Activated T-helper 2 cell treated with anti-CD3 and anti-CD28 coated beads, Interferon-gamma antibody, Interleukin-2, Interleukin-4, amounts not matched to agents 10 μg/mL and 5 μg/mL and 100 μg/mL, durations not matched to agents 14 hours and 24 hours and 36 hours (primary cell): ENCODE data around the gene USP2. TPM values are rescaled to one million over a fixed set of nuclear protein-coding genes. Genes with fewer than 3 reads are reported as not detected.

ENCODE experiments used
- DNase-seq: peaks from one replicate; pipeline ENCODE4 v3.0.0; 2021; ENCODE audit warnings: low spot score
- H3K27ac Mint-ChIP-seq: one replicate; pipeline ENCODE4 v1.8.0; 2021; ENCODE audit warnings: mixed read lengths
- H3K27me3 Mint-ChIP-seq: one replicate; pipeline ENCODE4 v1.8.0; 2021; ENCODE audit warnings: low read depth, mixed read lengths
- H3K36me3 Mint-ChIP-seq: one replicate; pipeline ENCODE4 v1.8.0; 2021; ENCODE audit warnings: low read depth, mixed read lengths
- H3K4me1 Mint-ChIP-seq: one replicate; pipeline ENCODE4 v1.8.0; 2021; ENCODE audit warnings: low read depth, mixed read lengths
- H3K4me3 Mint-ChIP-seq: one replicate; pipeline ENCODE4 v1.8.0; 2021; ENCODE audit warnings: low read depth, mild to moderate bottlenecking, moderate library complexity, mixed read lengths
- H3K9me3 Mint-ChIP-seq: one replicate; pipeline ENCODE4 v1.8.0; 2021; ENCODE audit warnings: mixed read lengths
- intact Hi-C: fragments of 100-400 bp; cut with micrococcal nuclease; formaldehyde crosslinking; loops from one replicate; pipeline ENCODE4 v1.15.1; 2023
- total RNA-seq: library from RNA; stranded (reverse); gene quantifications from 2 replicates; pipeline ENCODE4 v1.2.3, GENCODE V29; 2022

Gene USP2
- total RNA-seq, 1 donor from 2014 or later = 1.0 TPM

GRCh38 chr11:119347940-119348605, 33.4 kb downstream of the USP2 start:
- H3K27ac Mint-ChIP-seq = no peak overlapping the region
- H3K4me3 Mint-ChIP-seq = no peak overlapping the region
- H3K36me3 Mint-ChIP-seq = no peaks in the 10 kb centered on the region
- H3K9me3 Mint-ChIP-seq = no peaks in the 10 kb centered on the region
- peaks cover 23% of the 10 kb centered on the region for H3K27me3 Mint-ChIP-seq
- intact Hi-C loops = no loop called here
- peaks cover 4% of the 10 kb centered on the region for H3K4me1 Mint-ChIP-seq
- no peak for DNase-seq

GRCh38 chr11:119347242-119347641, 34.2 kb downstream of the USP2 start:
- Mint-ChIP-seq H3K27ac (no peak overlapping the region), H3K9me3 (no peaks in the 10 kb centered on the region), H3K36me3 (no peaks in the 10 kb centered on the region), H3K4me3 (no peak overlapping the region), H3K27me3 (peaks cover 25% of the 10 kb centered on the region), H3K4me1 (peaks cover 4% of the 10 kb centered on the region)
- intact Hi-C loops = no loop called here
- no peak for DNase-seq

- intact Hi-C loops = no loop called here
- H3K9me3 Mint-ChIP-seq = no peaks in the 10 kb centered on the region
- no peaks in the 10 kb centered on the region for H3K36me3 Mint-ChIP-seq
- H3K27me3 Mint-ChIP-seq = peaks cover 31% of the 10 kb centered on the region
- no peak for DNase-seq
- no peak within 1 kb of the TSS for H3K27ac Mint-ChIP-seq
- peaks cover 4% of the 10 kb centered on the region for H3K4me1 Mint-ChIP-seq
- no peak within 1 kb of the TSS for H3K4me3 Mint-ChIP-seq
These were observed 34.9 kb downstream of the USP2 start, which contains the start of gene MFRP for GRCh38 chr11:119346605-119347004. TSS of gene MFRP (minus strand) at chr11:119346705. CDS start at chr11:119346513, 192 bp downstream.

GRCh38 chr11:119345685-119346084, 35.8 kb downstream of the USP2 start:
- no peak for DNase-seq
- Mint-ChIP-seq H3K36me3 (no peaks in the 10 kb centered on the region), H3K27me3 (peaks cover 33% of the 10 kb centered on the region), H3K4me3 (no peak overlapping the region), H3K4me1 (peaks cover 7% of the 10 kb centered on the region), H3K9me3 (no peaks in the 10 kb centered on the region), H3K27ac (no peak overlapping the region)
- intact Hi-C loops = no loop called here

- H3K27me3 Mint-ChIP-seq = peaks cover 33% of the 10 kb centered on the region
- no peak overlapping the region for H3K27ac Mint-ChIP-seq
- no peak overlapping the region for H3K4me3 Mint-ChIP-seq
- H3K9me3 Mint-ChIP-seq = no peaks in the 10 kb centered on the region
- no peak for DNase-seq
- peaks cover 3% of the 10 kb centered on the region for H3K4me1 Mint-ChIP-seq
- intact Hi-C loops = no loop called here
- H3K36me3 Mint-ChIP-seq = no peaks in the 10 kb centered on the region
These were observed 37.0 kb downstream of the USP2 start for GRCh38 chr11:119344291-119345010.

- Mint-ChIP-seq H3K27ac (no peak overlapping the region), H3K9me3 (no peaks in the 10 kb centered on the region), H3K4me3 (no peak overlapping the region), H3K27me3 (peaks cover 40% of the 10 kb centered on the region), H3K4me1 (peaks cover 7% of the 10 kb centered on the region), H3K36me3 (peaks cover 6% of the 10 kb centered on the region)
- no peak for DNase-seq
- intact Hi-C loops = no loop called here
These were observed 37.8 kb downstream of the USP2 start for GRCh38 chr11:119343726-119344125.

DNA sequence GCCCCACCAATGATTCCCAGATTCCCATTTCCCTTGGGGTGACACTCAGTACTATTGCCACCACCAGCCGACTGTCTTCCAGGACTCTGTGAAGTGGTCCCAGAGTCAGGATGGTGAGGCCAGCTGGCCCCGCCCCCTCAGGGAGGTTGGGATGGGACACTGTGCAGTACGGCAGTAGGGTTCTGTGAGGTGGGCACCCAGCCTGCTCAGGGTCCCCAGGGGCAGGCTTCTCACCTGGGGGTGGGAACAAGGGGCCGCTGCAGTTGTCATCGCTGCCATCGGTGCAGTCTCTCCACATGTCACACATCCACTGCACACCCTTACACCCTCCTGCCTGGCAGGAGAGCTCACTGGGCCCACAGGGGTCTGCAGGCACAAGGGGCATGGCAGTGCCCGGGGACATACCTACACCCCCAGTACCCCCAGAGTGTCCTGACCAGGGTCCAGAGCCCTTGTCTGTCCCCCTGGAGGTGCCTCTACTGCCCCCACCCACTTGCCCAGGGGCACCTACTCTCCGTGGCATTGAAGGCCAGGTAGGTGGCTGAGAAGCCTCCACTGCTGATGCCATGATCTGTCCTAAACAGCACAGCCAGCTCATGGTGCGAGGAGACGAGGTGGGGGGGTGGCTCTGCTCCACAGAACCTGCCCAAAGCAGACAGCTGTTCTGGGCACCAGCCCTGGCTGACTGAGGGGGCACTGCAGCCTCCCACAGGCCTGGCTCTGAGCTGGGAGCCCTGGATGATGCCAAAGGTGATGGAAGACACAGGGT, 38.9 kb downstream of the USP2 start:
- no peak overlapping the region for H3K4me3 Mint-ChIP-seq
- peaks cover 14% of the 10 kb centered on the region for H3K4me1 Mint-ChIP-seq

GRCh38 chr11:119342023-119342300, 39.5 kb downstream of the USP2 start:
- H3K9me3 Mint-ChIP-seq = no peaks in the 10 kb centered on the region
- H3K36me3 Mint-ChIP-seq = peaks cover 11% of the 10 kb centered on the region
- H3K4me3 Mint-ChIP-seq = no peak overlapping the region
- no peak overlapping the region for H3K27ac Mint-ChIP-seq
- peaks cover 15% of the 10 kb centered on the region for H3K4me1 Mint-ChIP-seq
- no peak for DNase-seq
- intact Hi-C loops = no loop called here
- peaks cover 40% of the 10 kb centered on the region for H3K27me3 Mint-ChIP-seq

More for the DNA sequence above, 38.9 kb downstream of the USP2 start:
- intact Hi-C loops = no loop called here
- H3K36me3 Mint-ChIP-seq = peaks cover 11% of the 10 kb centered on the region
- H3K27me3 Mint-ChIP-seq = peaks cover 44% of the 10 kb centered on the region
- no peak for DNase-seq
- no peak overlapping the region for H3K27ac Mint-ChIP-seq
- no peaks in the 10 kb centered on the region for H3K9me3 Mint-ChIP-seq

DNA sequence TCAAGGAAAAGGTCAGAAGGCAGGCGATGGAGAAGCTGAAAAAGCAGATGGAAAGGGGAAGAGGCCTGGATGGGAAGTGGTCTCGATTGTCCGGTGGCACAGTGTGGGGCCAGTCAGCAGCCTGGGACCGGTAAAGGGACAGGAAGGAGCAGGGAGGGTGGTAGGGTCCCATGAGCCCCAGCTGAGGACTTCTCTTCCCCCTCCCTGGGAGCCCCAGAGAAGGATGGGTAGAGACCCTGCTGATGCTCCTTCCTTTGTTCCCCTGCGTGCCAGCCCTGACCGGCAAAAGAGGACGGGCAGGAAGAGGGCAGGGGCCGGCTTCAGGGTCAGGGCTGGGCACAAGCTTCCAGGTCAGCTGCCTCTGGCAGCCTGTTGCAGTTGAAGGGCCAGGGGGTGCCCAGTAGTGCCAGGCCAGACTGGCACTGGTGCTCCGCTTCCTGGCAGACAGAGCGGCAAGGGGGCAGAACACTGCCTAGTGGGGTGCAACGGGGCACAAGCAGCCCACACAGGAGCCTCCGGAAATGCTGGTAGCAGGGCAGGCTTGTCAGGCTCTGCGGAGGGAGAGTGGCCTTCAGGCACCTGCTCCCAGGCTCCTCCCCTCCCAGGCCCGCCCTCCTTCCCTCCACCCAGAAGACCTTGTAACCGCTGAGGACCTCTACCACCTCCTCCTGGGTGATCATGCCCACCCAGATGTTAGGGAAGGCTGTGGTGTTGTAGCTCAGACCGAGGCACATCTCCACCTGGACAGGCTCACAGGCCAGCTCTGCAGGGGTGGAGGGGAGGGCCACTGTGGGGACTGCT, 40.1 kb downstream of the USP2 start:
- H3K9me3 Mint-ChIP-seq = no peaks in the 10 kb centered on the region
- no peak overlapping the region for H3K4me3 Mint-ChIP-seq
- peaks cover 19% of the 10 kb centered on the region for H3K4me1 Mint-ChIP-seq
- no peak overlapping the region for H3K27ac Mint-ChIP-seq
- intact Hi-C loops = no loop called here
- DNase-seq = no peak
- peaks cover 40% of the 10 kb centered on the region for H3K27me3 Mint-ChIP-seq
- peaks cover 12% of the 10 kb centered on the region for H3K36me3 Mint-ChIP-seq

GRCh38 chr11:119340335-119341221, 40.9 kb downstream of the USP2 start, which contains the start of gene C1QTNF5:
TSS of gene C1QTNF5 (minus strand) at chr11:119340883. CDS start at chr11:119340397, 486 bp downstream.
- Mint-ChIP-seq H3K4me3 (no peak within 1 kb of the TSS), H3K9me3 (no peaks in the 10 kb centered on the region), H3K27me3 (peaks cover 40% of the 10 kb centered on the region), H3K36me3 (peaks cover 19% of the 10 kb centered on the region), H3K4me1 (peaks cover 26% of the 10 kb centered on the region), H3K27ac (no peak within 1 kb of the TSS)
- intact Hi-C loops = no loop called here
- DNase-seq = no peak

- peak; percentile 45 for DNase-seq
- H3K4me3 Mint-ChIP-seq = peak overlapping the region; percentile 44
- H3K9me3 Mint-ChIP-seq = no peaks in the 10 kb centered on the region
- H3K27ac Mint-ChIP-seq = no peak overlapping the region
- intact Hi-C loops = no loop called here
- H3K27me3 Mint-ChIP-seq = peaks cover 36% of the 10 kb centered on the region
- H3K36me3 Mint-ChIP-seq = peaks cover 19% of the 10 kb centered on the region
- peaks cover 33% of the 10 kb centered on the region for H3K4me1 Mint-ChIP-seq
These were observed 41.7 kb downstream of the USP2 start for GRCh38 chr11:119339589-119340334.
